ENCODE data around the gene CCDC9. TPM values are rescaled to one million over a fixed set of nuclear protein-coding genes. Genes with fewer than 3 reads are reported as not detected.

Gene CCDC9
- total and polyA plus RNA-seq, 2 of the 13 experiments (the other 11 are each of a cell fraction or from before 2014, with no cell fraction given): 2.9 to 6.3 TPM

GRCh38 chr19:47240996-47241918 lies 15.1 kb upstream of the CCDC9 start (continued):
- TF ChIP-seq ZNF362 (CRISPR knock-in tag; IDR thresholded peaks at IDR 0.05; ENCODE audit: borderline replicate concordance): no peak
- TF ChIP-seq ZNF101 (CRISPR knock-in tag; IDR thresholded peaks at IDR 0.05; ENCODE audit: borderline replicate concordance, low read depth): no peak
- no peak for TF ChIP-seq PAF1 (CRISPR knock-in tag; IDR thresholded peaks at IDR 0.05)
- TF ChIP-seq ZNF574 (CRISPR knock-in tag; IDR thresholded peaks at IDR 0.05): peak; percentile 36; the same call in 1 of the 2 replicates
- no peak for TF ChIP-seq ZNF713 (CRISPR knock-in tag; IDR thresholded peaks at IDR 0.05)
- no peak for TF ChIP-seq RBM39 (IDR thresholded peaks at IDR 0.05; ENCODE audit: low read depth, low read length, poor library complexity, severe bottlenecking)
- TF ChIP-seq REL (CRISPR knock-in tag; conservative IDR thresholded peaks at IDR 0.05): no peak
- no peak for TF ChIP-seq NCOA5 (CRISPR knock-in tag; IDR thresholded peaks at IDR 0.05)
- no peak for TF ChIP-seq GLI4 (CRISPR knock-in tag; IDR thresholded peaks at IDR 0.05; ENCODE audit: borderline replicate concordance)
- TF ChIP-seq NFRKB (IDR thresholded peaks at IDR 0.05): no peak
- no peak for TF ChIP-seq HINFP (CRISPR knock-in tag; IDR thresholded peaks at IDR 0.05; ENCODE audit: low read depth)
- TF ChIP-seq SNAI1 (CRISPR knock-in tag; IDR thresholded peaks at IDR 0.05; ENCODE audit: borderline replicate concordance): no peak
- no peak for TF ChIP-seq STAG1 (CRISPR knock-in tag; IDR thresholded peaks at IDR 0.05)
- TF ChIP-seq MYNN (CRISPR knock-in tag; IDR thresholded peaks at IDR 0.05; ENCODE audit: low read depth): no peak
- no peak for TF ChIP-seq ZNF605 (CRISPR knock-in tag; IDR thresholded peaks at IDR 0.05)
- no peak for TF ChIP-seq NFAT5 (CRISPR knock-in tag; IDR thresholded peaks at IDR 0.05)
- no peak for TF ChIP-seq ZKSCAN5 (CRISPR knock-in tag; IDR thresholded peaks at IDR 0.05)
- no peak for TF ChIP-seq ZKSCAN8 (CRISPR knock-in tag; IDR thresholded peaks at IDR 0.05; ENCODE audit: borderline replicate concordance)
